ENCODE measurements around the gene SLC25A24. TPM values are rescaled to one million over a fixed set of nuclear protein-coding genes. Genes with fewer than 3 reads are reported as not detected.

The SLC25A24 gene
- total and polyA plus RNA-seq, 9 of the 15 experiments (the other 6 are each of a cell fraction or from before 2014, with no cell fraction given) = 6.9 to 34.9 (median 25.4) TPM

GRCh38 chr1:108125312-108126138 is 74.6 kb downstream of the SLC25A24 start (continued):
- TF ChIP-seq, protein P1, sequence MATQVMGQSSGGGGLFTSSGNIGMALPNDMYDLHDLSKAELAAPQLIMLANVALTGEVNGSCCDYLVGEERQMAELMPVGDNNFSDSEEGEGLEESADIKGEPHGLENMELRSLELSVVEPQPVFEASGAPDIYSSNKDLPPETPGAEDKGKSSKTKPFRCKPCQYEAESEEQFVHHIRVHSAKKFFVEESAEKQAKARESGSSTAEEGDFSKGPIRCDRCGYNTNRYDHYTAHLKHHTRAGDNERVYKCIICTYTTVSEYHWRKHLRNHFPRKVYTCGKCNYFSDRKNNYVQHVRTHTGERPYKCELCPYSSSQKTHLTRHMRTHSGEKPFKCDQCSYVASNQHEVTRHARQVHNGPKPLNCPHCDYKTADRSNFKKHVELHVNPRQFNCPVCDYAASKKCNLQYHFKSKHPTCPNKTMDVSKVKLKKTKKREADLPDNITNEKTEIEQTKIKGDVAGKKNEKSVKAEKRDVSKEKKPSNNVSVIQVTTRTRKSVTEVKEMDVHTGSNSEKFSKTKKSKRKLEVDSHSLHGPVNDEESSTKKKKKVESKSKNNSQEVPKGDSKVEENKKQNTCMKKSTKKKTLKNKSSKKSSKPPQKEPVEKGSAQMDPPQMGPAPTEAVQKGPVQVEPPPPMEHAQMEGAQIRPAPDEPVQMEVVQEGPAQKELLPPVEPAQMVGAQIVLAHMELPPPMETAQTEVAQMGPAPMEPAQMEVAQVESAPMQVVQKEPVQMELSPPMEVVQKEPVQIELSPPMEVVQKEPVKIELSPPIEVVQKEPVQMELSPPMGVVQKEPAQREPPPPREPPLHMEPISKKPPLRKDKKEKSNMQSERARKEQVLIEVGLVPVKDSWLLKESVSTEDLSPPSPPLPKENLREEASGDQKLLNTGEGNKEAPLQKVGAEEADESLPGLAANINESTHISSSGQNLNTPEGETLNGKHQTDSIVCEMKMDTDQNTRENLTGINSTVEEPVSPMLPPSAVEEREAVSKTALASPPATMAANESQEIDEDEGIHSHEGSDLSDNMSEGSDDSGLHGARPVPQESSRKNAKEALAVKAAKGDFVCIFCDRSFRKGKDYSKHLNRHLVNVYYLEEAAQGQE (IDR thresholded peaks at IDR 0.05; ENCODE audit: borderline replicate concordance) = peak; percentile 92
- TF ChIP-seq, protein P1 (CRISPR knock-in tag; IDR thresholded peaks at IDR 0.05; ENCODE audit: low read depth) = no peak
- TF ChIP-seq THRAP3 (IDR thresholded peaks at IDR 0.05; ENCODE audit: borderline replicate concordance) = no peak
- peak; percentile 76; the same call in 1 of the 2 replicates for TF ChIP-seq PHF21A (IDR thresholded peaks at IDR 0.05; ENCODE audit: borderline replicate concordance, low read depth)
- peak in 1 of 2 experiments; percentile 62; a peak in 3 of 4 replicates for TF ChIP-seq RCOR1 (IDR thresholded peaks at IDR 0.05; ENCODE audit: borderline replicate concordance in 1 of 2, low read depth in 2 of 2, low read length in 2 of 2)
- TF ChIP-seq CREM (IDR thresholded peaks at IDR 0.05; ENCODE audit: low read depth) = peak; percentile 22; the same call in 1 of the 2 replicates
- 0 out of 2 replicates have a peak, but pooled peaks have one; percentile 23 for TF ChIP-seq KLF1 (tag; IDR thresholded peaks at IDR 0.05)
- no peak for TF ChIP-seq MCM3 (IDR thresholded peaks at IDR 0.05)
- no peak for TF ChIP-seq PURB (CRISPR knock-in tag; IDR thresholded peaks at IDR 0.05; ENCODE audit: low read depth)
- no peak for TF ChIP-seq CREB3 (tag; conservative IDR thresholded peaks at IDR 0.05; ENCODE audit: low read depth)
- TF ChIP-seq HDAC2 (IDR thresholded peaks at IDR 0.05) = no peak
- TF ChIP-seq NCOA2 (IDR thresholded peaks at IDR 0.05; ENCODE audit: partially characterized antibody in 2 of 2) = no peak
- TF ChIP-seq, protein P2, sequence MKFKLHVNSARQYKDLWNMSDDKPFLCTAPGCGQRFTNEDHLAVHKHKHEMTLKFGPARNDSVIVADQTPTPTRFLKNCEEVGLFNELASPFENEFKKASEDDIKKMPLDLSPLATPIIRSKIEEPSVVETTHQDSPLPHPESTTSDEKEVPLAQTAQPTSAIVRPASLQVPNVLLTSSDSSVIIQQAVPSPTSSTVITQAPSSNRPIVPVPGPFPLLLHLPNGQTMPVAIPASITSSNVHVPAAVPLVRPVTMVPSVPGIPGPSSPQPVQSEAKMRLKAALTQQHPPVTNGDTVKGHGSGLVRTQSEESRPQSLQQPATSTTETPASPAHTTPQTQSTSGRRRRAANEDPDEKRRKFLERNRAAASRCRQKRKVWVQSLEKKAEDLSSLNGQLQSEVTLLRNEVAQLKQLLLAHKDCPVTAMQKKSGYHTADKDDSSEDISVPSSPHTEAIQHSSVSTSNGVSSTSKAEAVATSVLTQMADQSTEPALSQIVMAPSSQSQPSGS (CRISPR knock-in tag; IDR thresholded peaks at IDR 0.05) = no peak
- TF ChIP-seq, protein P3, sequence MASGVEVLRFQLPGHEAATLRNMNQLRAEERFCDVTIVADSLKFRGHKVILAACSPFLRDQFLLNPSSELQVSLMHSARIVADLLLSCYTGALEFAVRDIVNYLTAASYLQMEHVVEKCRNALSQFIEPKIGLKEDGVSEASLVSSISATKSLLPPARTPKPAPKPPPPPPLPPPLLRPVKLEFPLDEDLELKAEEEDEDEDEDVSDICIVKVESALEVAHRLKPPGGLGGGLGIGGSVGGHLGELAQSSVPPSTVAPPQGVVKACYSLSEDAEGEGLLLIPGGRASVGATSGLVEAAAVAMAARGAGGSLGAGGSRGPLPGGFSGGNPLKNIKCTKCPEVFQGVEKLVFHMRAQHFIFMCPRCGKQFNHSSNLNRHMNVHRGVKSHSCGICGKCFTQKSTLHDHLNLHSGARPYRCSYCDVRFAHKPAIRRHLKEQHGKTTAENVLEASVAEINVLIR (CRISPR knock-in tag; IDR thresholded peaks at IDR 0.05) = no peak

Measured in K562 (cell line).